Measurements from ENCODE around the gene CNGB1. TPM values are rescaled to one million over a fixed set of nuclear protein-coding genes. Genes with fewer than 3 reads are reported as not detected.

The CNGB1 gene
- polyA plus RNA-seq, 1 donor from 2014 or later: 20.7 TPM

DNA sequence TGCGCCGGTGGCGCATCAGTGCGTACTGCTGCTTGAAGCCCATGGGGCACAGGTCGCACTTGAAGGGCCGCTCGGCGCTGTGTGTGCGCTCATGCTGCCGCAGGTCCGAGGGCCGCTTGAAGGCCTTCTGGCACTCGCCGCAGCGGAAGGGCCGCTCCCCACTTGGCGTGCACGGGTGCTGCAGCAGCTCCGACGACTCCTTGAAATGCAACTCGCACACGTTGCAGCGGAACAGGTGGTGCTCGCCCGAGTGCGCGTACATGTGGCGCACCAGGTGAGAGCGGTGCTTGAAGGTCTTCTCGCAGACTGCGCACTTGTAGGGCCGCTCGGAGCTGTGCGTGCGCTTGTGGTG, 26.2 kb upstream of the CNGB1 start:
- H3K9ac ChIP-seq (ENCODE audit: low read length): no peak overlapping the region

DNA sequence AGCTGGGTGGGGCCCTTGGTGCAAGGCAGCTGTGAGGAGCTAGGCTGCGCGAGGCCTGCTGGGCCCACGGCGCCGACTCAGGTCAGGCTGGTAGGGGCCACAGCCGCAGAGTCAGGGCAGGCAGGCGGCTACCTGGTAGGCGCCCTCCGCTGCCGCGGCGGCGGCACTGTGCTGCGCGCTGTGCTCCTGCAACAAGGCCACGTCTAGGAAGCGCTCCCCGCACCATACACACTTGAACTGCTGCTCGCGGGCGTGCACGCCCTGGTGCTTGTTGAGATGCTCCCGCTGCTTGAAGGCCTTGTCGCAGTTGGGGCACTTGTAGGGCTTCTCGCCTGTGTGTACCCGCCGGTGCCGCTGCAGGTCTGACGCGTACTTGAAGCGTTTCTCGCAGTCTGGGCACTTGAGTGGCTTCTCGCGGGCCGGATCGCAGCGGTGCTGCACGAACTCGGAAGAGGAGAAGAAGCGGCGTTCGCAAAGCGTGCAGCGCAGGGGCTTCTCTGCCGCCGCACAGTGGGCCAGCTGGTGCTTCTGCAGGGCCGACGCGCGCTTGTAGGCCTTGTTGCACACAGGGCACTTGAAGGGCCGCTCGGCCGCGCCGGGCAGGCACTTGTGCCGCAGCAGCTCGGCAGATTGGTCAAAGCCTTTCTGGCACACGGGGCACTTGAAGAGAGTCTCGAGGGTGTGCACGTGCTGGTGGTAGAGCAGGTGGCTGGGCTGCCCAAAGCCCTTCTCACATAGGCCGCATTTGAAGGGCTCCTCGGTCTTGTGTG, 25.7 kb upstream of the CNGB1 start:
- Histone ChIP-seq H3F3A (ENCODE audit: insufficient read depth, low read length, poor library complexity, severe bottlenecking) (no peaks in the 10 kb centered on the region), H3K27ac (ENCODE audit: low read length) (no peak overlapping the region), H3K9me2 (ENCODE audit: insufficient read depth, low read length) (no peaks in the 10 kb centered on the region), H3K4me3 (ENCODE audit: low read length) (no peak overlapping the region), H3K9ac (ENCODE audit: low read length) (no peak overlapping the region), H4K20me1 (ENCODE audit: insufficient read depth) (no peaks in the 10 kb centered on the region), H3K4me2 (ENCODE audit: low read length) (no peak overlapping the region), H3K79me2 (replicated peaks; ENCODE audit: insufficient read depth, low read length) (peaks cover 10% of the 10 kb centered on the region), H3K27me3 (ENCODE audit: insufficient read depth, low read depth, low read length) (no peaks in the 10 kb centered on the region), H2AFZ (ENCODE audit: low read depth, low read length) (no peak overlapping the region), H3K9me3 (ENCODE audit: low read length) (no peaks in the 10 kb centered on the region), H3K36me3 (ENCODE audit: insufficient read depth, low read length) (no peaks in the 10 kb centered on the region)
- TF ChIP-seq RAD21 (conservative IDR thresholded peaks at IDR 0.05) (no peak), POLR2AphosphoS5 (IDR thresholded peaks at IDR 0.05) (no peak), EZH2 (IDR thresholded peaks at IDR 0.05; ENCODE audit: borderline replicate concordance, insufficient read depth, low read length, poor library complexity, severe bottlenecking) (no peak)
- TF ChIP-seq, protein P1, sequence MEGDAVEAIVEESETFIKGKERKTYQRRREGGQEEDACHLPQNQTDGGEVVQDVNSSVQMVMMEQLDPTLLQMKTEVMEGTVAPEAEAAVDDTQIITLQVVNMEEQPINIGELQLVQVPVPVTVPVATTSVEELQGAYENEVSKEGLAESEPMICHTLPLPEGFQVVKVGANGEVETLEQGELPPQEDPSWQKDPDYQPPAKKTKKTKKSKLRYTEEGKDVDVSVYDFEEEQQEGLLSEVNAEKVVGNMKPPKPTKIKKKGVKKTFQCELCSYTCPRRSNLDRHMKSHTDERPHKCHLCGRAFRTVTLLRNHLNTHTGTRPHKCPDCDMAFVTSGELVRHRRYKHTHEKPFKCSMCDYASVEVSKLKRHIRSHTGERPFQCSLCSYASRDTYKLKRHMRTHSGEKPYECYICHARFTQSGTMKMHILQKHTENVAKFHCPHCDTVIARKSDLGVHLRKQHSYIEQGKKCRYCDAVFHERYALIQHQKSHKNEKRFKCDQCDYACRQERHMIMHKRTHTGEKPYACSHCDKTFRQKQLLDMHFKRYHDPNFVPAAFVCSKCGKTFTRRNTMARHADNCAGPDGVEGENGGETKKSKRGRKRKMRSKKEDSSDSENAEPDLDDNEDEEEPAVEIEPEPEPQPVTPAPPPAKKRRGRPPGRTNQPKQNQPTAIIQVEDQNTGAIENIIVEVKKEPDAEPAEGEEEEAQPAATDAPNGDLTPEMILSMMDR (IDR thresholded peaks at IDR 0.05; ENCODE audit: poor library complexity, severe bottlenecking): no peak

More for the DNA sequence above, 26.2 kb upstream of the CNGB1 start:
- Histone ChIP-seq H3K27ac (ENCODE audit: low read length) (no peak overlapping the region), H3K36me3 (ENCODE audit: insufficient read depth, low read length) (no peaks in the 10 kb centered on the region), H3K79me2 (replicated peaks; ENCODE audit: insufficient read depth, low read length) (peaks cover 10% of the 10 kb centered on the region), H3K9me2 (ENCODE audit: insufficient read depth, low read length) (no peaks in the 10 kb centered on the region), H3K4me3 (ENCODE audit: low read length) (no peak overlapping the region), H3K4me2 (ENCODE audit: low read length) (no peak overlapping the region), H3F3A (ENCODE audit: insufficient read depth, low read length, poor library complexity, severe bottlenecking) (no peaks in the 10 kb centered on the region), H4K20me1 (ENCODE audit: insufficient read depth) (no peaks in the 10 kb centered on the region), H2AFZ (ENCODE audit: low read depth, low read length) (no peak overlapping the region), H3K9me3 (ENCODE audit: low read length) (no peaks in the 10 kb centered on the region), H3K27me3 (ENCODE audit: insufficient read depth, low read depth, low read length) (no peaks in the 10 kb centered on the region)
- TF ChIP-seq, protein P1 (IDR thresholded peaks at IDR 0.05; ENCODE audit: poor library complexity, severe bottlenecking): no peak
- no peak for TF ChIP-seq POLR2AphosphoS5 (IDR thresholded peaks at IDR 0.05)
- TF ChIP-seq SMC3 (conservative IDR thresholded peaks at IDR 0.05; ENCODE audit: poor library complexity): no peak
- no peak for TF ChIP-seq EZH2 (IDR thresholded peaks at IDR 0.05; ENCODE audit: borderline replicate concordance, insufficient read depth, low read length, poor library complexity, severe bottlenecking)
- TF ChIP-seq RAD21 (conservative IDR thresholded peaks at IDR 0.05): no peak
- no peak for TF ChIP-seq TAF1 (IDR thresholded peaks at IDR 0.05; ENCODE audit: low read depth)
- no peak for TF ChIP-seq MXI1 (conservative IDR thresholded peaks at IDR 0.05; ENCODE audit: poor library complexity, severe bottlenecking)
- TF ChIP-seq EP300 (conservative IDR thresholded peaks at IDR 0.05; ENCODE audit: poor library complexity, severe bottlenecking): no peak
- TF ChIP-seq, protein P2, sequence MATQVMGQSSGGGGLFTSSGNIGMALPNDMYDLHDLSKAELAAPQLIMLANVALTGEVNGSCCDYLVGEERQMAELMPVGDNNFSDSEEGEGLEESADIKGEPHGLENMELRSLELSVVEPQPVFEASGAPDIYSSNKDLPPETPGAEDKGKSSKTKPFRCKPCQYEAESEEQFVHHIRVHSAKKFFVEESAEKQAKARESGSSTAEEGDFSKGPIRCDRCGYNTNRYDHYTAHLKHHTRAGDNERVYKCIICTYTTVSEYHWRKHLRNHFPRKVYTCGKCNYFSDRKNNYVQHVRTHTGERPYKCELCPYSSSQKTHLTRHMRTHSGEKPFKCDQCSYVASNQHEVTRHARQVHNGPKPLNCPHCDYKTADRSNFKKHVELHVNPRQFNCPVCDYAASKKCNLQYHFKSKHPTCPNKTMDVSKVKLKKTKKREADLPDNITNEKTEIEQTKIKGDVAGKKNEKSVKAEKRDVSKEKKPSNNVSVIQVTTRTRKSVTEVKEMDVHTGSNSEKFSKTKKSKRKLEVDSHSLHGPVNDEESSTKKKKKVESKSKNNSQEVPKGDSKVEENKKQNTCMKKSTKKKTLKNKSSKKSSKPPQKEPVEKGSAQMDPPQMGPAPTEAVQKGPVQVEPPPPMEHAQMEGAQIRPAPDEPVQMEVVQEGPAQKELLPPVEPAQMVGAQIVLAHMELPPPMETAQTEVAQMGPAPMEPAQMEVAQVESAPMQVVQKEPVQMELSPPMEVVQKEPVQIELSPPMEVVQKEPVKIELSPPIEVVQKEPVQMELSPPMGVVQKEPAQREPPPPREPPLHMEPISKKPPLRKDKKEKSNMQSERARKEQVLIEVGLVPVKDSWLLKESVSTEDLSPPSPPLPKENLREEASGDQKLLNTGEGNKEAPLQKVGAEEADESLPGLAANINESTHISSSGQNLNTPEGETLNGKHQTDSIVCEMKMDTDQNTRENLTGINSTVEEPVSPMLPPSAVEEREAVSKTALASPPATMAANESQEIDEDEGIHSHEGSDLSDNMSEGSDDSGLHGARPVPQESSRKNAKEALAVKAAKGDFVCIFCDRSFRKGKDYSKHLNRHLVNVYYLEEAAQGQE (IDR thresholded peaks at IDR 0.05; ENCODE audit: borderline replicate concordance): no peak

Data from neural cell (in vitro differentiated cells).